Breast epithelium (tissue), 3 donors: ENCODE results near the gene LMO3.

Experiments used
- POLR2AphosphoS5 ChIP-seq, 3 donors: sonication (generic); formaldehyde crosslinking; IDR thresholded peaks; one replicate each; pipeline ENCODE4 v1.6.1; 2017; ENCODE audit warnings: antibody characterized with exemption in 3 of 3
- TF ChIP-seq, protein P1 (sequence below), 3 donors: fragments of 450-650 bp; IDR thresholded peaks; one replicate each; pipeline ENCODE4 v1.5.1; 2016 to 2017; ENCODE audit warnings: antibody characterized with exemption in 3 of 3, mild to moderate bottlenecking in 3 of 3, moderate library complexity in 3 of 3

DNA sequence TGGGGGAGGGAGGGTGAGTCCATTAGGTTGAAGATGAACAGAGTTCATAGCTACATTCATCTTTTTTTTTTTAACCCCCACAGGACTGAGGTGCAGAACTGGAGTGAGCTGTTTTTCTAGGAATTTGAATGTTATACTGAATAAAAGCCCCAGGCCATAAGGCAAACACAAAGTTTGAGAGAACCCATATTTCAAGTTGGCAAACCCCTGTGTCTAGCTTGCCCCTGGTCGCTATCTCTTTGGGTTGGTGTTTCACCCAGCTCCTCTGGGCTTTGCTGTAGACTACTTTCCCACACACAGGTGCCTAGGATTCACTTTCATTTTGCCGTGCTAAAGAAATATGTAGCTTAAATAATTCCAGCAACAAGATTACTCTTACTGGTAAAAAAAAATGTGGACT, 5.2 kb upstream of the LMO3 start:
- TF ChIP-seq, protein P1, sequence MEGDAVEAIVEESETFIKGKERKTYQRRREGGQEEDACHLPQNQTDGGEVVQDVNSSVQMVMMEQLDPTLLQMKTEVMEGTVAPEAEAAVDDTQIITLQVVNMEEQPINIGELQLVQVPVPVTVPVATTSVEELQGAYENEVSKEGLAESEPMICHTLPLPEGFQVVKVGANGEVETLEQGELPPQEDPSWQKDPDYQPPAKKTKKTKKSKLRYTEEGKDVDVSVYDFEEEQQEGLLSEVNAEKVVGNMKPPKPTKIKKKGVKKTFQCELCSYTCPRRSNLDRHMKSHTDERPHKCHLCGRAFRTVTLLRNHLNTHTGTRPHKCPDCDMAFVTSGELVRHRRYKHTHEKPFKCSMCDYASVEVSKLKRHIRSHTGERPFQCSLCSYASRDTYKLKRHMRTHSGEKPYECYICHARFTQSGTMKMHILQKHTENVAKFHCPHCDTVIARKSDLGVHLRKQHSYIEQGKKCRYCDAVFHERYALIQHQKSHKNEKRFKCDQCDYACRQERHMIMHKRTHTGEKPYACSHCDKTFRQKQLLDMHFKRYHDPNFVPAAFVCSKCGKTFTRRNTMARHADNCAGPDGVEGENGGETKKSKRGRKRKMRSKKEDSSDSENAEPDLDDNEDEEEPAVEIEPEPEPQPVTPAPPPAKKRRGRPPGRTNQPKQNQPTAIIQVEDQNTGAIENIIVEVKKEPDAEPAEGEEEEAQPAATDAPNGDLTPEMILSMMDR (IDR thresholded peaks at IDR 0.05), result no peak
- no peak for TF ChIP-seq POLR2AphosphoS5 (IDR thresholded peaks at IDR 0.05)
